ENCODE data around the gene OSBPL3.

- TF ChIP-seq CTCF (IDR thresholded peaks at IDR 0.05) = no peak
- no peak for TF ChIP-seq EZH2 (IDR thresholded peaks at IDR 0.05; ENCODE audit: borderline replicate concordance, insufficient read depth, low read depth, low read length, poor library complexity, severe bottlenecking)
These were observed 59.3 kb downstream of the OSBPL3 start for GRCh38 chr7:24920451-24921361.

Data from B cell (primary cell).